ENCODE measurements around the gene MRPL20. TPM values are rescaled to one million over a fixed set of nuclear protein-coding genes. Genes with fewer than 3 reads are reported as not detected.

Gene MRPL20
- 59.4 and 118 TPM in 2 replicates for total RNA-seq (ENCODE audit: low replicate concordance)

DNA sequence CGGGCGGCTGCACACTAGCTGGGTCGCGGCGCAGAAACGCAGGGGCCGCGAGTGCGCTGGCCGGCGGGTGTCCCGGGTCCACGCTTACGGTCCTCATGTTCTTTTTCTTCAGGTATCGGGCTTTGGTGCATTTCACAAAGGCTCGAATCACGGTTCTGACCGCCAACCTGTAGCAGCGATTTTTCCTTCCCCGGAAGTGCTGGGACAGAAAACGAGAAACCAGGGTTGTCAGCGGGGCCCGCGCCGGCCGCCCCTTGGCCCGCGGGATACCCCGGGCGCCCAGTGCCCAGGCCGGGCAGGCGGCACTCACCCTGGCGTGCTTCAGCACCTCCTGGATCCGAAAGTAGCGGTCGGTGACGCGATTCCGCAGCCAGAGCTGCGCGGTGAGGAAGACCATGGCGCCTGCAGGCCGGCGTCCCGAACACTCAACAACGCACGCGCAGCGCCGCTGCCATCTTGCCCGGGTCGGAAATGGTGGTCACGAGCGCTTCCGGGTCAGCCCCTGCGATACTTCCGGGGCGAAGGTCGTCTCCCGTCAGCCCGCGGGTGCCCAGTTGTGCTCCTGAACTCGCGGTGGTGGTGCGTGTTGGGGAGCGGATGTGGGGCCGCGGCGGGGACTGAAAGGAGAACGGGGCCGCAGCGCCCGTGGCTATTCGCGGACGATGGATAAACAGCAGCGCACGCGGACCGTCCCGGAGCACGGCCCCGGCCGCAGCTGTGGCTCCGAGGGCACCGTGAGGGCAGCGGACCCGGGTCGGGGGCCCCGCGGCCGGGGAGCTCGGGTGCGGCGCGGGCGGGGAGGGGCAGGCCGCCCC lies at the start of gene MRPL20:
Gene MRPL20, minus strand, starts transcription at position 473 of the 815 bp plus-strand sequence. Its CDS starts 76 bp downstream, at position 397.

DNA sequence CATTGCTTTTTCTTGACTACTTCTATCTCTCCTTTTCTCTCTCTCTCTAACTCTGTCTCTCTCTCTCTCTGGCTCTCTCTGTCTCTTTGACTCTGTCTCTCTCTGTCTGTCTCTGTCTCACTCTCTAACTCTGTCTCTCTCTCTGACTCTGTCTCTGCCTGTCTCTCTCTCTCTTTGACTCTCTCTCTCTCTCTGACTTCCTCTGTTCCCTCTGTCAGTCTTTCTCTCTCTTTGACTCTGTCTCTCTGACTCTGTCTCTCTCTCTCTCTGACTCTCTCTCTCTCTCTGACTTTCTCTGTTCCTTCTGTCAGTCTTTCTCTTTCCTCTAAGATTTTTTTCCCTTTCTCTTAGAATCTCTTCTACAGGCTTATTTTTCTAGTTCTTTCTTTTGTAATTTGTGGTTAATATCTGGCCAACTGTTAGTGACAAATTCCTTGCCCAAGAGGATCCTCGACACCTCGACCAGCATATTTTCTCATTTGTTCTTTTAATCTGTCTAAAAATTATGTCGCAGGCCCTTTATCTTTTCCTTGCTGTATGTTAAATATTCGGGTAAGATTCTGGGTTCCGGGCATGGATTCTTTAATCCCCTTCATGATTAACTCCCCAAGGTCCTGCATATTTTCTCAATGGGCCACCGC lies 42.1 kb upstream of the MRPL20 start, which contains the start of gene ATAD3C:
Gene ATAD3C, plus strand, starts transcription at position 591 of the 641 bp plus-strand sequence. CDS start 995 bp downstream, outside the sequence.

DNA sequence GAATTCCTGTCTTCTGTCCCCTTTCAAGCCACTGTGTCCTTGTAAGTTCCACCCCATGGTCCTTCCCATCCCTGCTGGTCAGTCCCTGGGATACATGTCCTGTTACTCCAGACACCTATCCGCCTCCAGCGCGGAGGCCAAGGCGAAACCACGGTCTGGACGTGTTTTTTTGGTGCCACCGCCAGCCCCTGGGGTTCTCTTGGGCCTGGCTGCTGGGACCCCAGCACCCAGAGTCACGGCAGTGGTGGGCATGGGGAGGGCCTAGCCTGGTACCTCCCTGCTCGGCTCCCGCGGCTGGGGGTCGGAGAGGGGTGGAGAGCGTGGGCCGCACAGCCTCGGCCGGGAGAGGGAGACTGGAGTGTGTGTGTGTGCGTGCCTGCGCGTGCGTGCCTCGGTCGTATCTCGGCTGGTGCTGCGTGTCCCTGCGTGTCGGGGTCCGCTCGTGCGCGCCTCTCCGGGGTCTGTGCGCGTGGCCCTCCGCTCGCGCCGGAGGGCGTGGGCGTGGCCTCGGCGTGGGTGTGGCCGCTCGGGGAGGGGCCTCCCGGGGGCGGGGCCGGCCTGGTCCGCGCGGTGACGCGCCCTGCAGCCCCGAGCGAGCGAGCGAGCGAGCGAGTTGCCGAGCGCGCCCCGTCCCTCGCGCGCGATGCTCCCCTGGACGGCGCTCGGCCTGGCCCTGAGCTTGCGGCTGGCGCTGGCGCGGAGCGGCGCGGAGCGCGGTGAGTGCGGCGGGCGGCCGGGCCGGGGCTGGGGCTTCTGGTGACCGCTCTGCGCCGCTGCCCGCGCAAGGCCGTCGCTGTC lies 28.2 kb upstream of the MRPL20 start, which contains the start of gene VWA1:
Gene VWA1, plus strand, starts transcription at position 585 of the 798 bp plus-strand sequence. Its CDS starts 59 bp downstream, at position 644.

GRCh38 chr1:1421147-1421906 lies 14.2 kb upstream of the MRPL20 start, which contains the start of gene ANKRD65:
ANKRD65 (minus strand) TSS chr1:1421276; CDS start chr1:1421005, 271 bp downstream.

DNA sequence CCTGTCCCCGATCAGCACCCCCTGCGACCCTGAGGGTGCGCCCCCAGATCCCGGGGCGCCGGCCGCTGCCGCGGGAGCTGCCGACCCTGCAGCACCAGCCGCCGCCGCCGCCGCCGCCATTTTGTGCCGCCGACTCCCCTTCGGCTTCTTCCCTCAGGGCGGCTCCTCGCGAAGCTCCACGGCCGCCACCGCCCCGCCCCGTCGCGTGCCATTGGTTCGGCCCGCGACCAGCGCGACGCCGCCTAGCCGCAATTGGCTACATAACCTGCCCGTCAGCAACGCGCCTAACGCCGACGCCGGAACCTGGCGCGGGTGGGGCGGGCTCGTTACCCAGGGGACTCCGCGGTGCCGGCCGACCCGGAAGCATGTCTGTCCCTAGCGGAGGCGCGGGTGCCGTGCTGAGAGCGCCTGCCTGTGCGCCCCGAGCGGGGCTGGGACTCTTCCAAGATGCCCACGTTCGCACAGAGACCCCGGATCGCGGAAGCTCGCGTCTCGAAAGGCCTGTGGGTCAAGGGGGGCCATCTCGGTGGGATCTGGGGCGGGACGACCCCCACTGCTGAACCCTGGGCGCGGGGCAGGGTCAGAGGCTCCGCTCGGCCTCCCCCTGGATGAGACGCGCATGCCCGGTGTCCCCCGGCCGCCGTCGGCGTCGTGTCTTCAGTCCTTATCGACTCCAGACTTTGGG lies 7.8 kb downstream of the MRPL20 start, which contains the start of gene CCNL2:
Gene CCNL2, minus strand, starts transcription at position 149 of the 685 bp plus-strand sequence. Its CDS starts 29 bp downstream, at position 120.

GRCh38 chr1:1374929-1375662 lies 32.0 kb downstream of the MRPL20 start, which contains the start of gene AURKAIP1:
AURKAIP1 (minus strand) TSS chr1:1375207; CDS start chr1:1374756, 451 bp downstream.

DNA sequence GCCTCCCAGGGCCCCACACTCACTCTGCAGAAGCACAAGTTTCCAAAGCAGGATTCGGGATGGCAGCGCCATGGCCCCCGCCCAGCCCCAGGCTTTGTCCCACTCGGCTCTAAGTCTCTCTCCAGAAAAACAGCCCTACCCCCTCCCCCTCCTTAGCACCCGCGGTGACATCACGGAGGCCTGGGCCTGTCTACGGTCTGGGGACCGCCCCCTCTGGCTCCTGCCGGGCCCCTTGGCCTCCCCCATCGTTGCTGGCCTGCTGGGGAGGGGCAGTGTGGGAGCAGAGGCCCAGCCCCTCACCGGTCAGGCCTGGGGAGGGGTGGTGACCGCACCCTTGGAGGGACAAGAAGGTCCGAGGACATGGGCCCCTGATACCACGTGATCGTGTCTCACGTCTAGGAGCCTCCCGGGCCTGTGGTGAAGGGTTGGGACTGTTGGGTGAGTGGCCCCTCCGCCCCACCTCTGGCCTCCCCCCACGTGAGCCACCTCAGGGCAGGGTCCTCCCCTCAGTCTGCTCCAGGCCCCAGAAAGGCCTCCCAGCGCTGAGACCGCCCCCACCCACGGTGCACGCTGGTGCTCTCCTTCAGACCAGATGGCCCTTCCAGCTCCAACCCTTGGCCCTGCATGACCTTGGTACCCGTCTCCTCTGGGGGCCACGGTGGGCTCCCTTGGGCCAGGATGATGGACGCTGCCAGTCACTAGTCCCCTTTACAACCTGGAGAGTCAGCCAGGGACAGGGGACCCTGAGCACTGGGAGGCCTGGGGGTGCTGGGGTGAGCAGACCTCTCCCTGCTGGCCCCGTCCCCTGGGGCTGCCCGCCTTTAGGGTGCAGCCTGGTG lies 48.4 kb downstream of the MRPL20 start, which contains the start of gene MXRA8:
Gene MXRA8, minus strand, starts transcription at position 123 of the 839 bp plus-strand sequence. Its CDS starts 51 bp downstream, at position 72.

Other genes starting within 250 kb of the MRPL20 start
- not detected in 2 replicates for gene TTLL10, start 233.4 kb downstream of the MRPL20 start, total RNA-seq (ENCODE audit: low replicate concordance)
- not detected in 2 replicates for gene TNFRSF18, start 200.7 kb downstream of the MRPL20 start, total RNA-seq (ENCODE audit: low replicate concordance)
- not detected in 2 replicates for gene TNFRSF4, start 193.1 kb downstream of the MRPL20 start, total RNA-seq (ENCODE audit: low replicate concordance)
- gene SDF4, start 175.3 kb downstream of the MRPL20 start, total RNA-seq (ENCODE audit: low replicate concordance) = 100 and 148 TPM in 2 replicates
- 9.9 and 24.7 TPM in 2 replicates for gene B3GALT6, start 175.1 kb downstream of the MRPL20 start, total RNA-seq (ENCODE audit: low replicate concordance)
- gene C1QTNF12, start 160.6 kb downstream of the MRPL20 start, total RNA-seq (ENCODE audit: low replicate concordance) = 0.35 and 0.53 TPM in 2 replicates
- 9.9 and 30.1 TPM in 2 replicates for gene UBE2J2, start 133.4 kb downstream of the MRPL20 start, total RNA-seq (ENCODE audit: low replicate concordance)
- 0.38 and 0.47 TPM in 2 replicates for gene SCNN1D, start 126.9 kb downstream of the MRPL20 start, total RNA-seq (ENCODE audit: low replicate concordance)
- gene ACAP3, start 99.4 kb downstream of the MRPL20 start, total RNA-seq (ENCODE audit: low replicate concordance) = 22.7 and 64.0 TPM in 2 replicates
- 4.7 and 14.8 TPM in 2 replicates for gene PUSL1, start 98.7 kb downstream of the MRPL20 start, total RNA-seq (ENCODE audit: low replicate concordance)
- 52.0 and 105 TPM in 2 replicates for gene INTS11, start 82.6 kb downstream of the MRPL20 start, total RNA-seq (ENCODE audit: low replicate concordance)
- 4.3 and 8.5 TPM in 2 replicates for gene CPTP, start 82.5 kb downstream of the MRPL20 start, total RNA-seq (ENCODE audit: low replicate concordance)
- gene TAS1R3, start 76.0 kb downstream of the MRPL20 start, total RNA-seq (ENCODE audit: low replicate concordance) = 0.15 and 0.35 TPM in 2 replicates
- 72.2 and 104 TPM in 2 replicates for gene DVL1, start 57.9 kb downstream of the MRPL20 start, total RNA-seq (ENCODE audit: low replicate concordance)
- gene MXRA8, start 48.7 kb downstream of the MRPL20 start, total RNA-seq (ENCODE audit: low replicate concordance) = 200 and 222 TPM in 2 replicates
- gene AURKAIP1, start 32.1 kb downstream of the MRPL20 start, total RNA-seq (ENCODE audit: low replicate concordance) = 51.0 and 109 TPM in 2 replicates
- gene CCNL2, start 8.0 kb downstream of the MRPL20 start, total RNA-seq (ENCODE audit: low replicate concordance) = 92.2 and 99.7 TPM in 2 replicates
- gene ANKRD65, start 14.0 kb upstream of the MRPL20 start, total RNA-seq (ENCODE audit: low replicate concordance) = 0.23 TPM in 2 replicates
- 1.5 and 1.6 TPM in 2 replicates for gene VWA1, start 28.4 kb upstream of the MRPL20 start, total RNA-seq (ENCODE audit: low replicate concordance)
- under 0.01 and 0.15 TPM in 2 replicates for gene ATAD3C, start 42.4 kb upstream of the MRPL20 start, total RNA-seq (ENCODE audit: low replicate concordance)
- gene ATAD3B, start 64.5 kb upstream of the MRPL20 start, total RNA-seq (ENCODE audit: low replicate concordance) = 15.9 and 18.1 TPM in 2 replicates
- 20.5 and 40.8 TPM in 2 replicates for gene ATAD3A, start 104.9 kb upstream of the MRPL20 start, total RNA-seq (ENCODE audit: low replicate concordance)
- gene TMEM240, start 133.3 kb upstream of the MRPL20 start, total RNA-seq (ENCODE audit: low replicate concordance) = 1.6 and 5.6 TPM in 2 replicates
- 24.2 and 47.0 TPM in 2 replicates for gene SSU72, start 167.6 kb upstream of the MRPL20 start, total RNA-seq (ENCODE audit: low replicate concordance)
- gene FNDC10, start 192.8 kb upstream of the MRPL20 start, total RNA-seq (ENCODE audit: low replicate concordance) = 0.45 and 0.82 TPM in 2 replicates
- 60.0 and 184 TPM in 2 replicates for gene MIB2, start 208.2 kb upstream of the MRPL20 start, total RNA-seq (ENCODE audit: low replicate concordance)
- gene MMP23B, start 224.9 kb upstream of the MRPL20 start, total RNA-seq (ENCODE audit: low replicate concordance) = 2.1 and 4.7 TPM in 2 replicates

Measured in smooth muscle cell of the coronary artery (primary cell).